ENCODE measurements around the gene SCYL3. TPM values are rescaled to one million over a fixed set of nuclear protein-coding genes. Genes with fewer than 3 reads are reported as not detected.

The SCYL3 gene
- total RNA-seq, 1 experiment from 2014 or later = 7.8 TPM

- Histone ChIP-seq H3K4me2 (no peak overlapping the region), H4K20me1 (ENCODE audit: insufficient read depth) (no peaks in the 10 kb centered on the region), H3K79me2 (ENCODE audit: low read depth) (no peaks in the 10 kb centered on the region), H3F3A (ENCODE audit: insufficient read depth, low read depth) (no peaks in the 10 kb centered on the region; the same call in 1 of the 2 replicates), H3K27me3 (ENCODE audit: insufficient read depth, low read depth) (no peaks in the 10 kb centered on the region), H3K4me3 (no peak overlapping the region), H2AFZ (no peak overlapping the region), H3K27ac (no peak overlapping the region), H3K9me3 (ENCODE audit: insufficient read depth, low read depth) (no peaks in the 10 kb centered on the region), H3K4me1 (replicated peaks; ENCODE audit: insufficient read depth) (no peaks in the 10 kb centered on the region), H3K36me3 (ENCODE audit: low read depth) (peaks cover 11% of the 10 kb centered on the region), H3K9me2 (ENCODE audit: insufficient read depth) (no peaks in the 10 kb centered on the region)
- intact Hi-C loops (cut with micrococcal nuclease; ENCODE audit: unreplicated experiment) = no loop called here
- BruUV-seq (replicated peaks) = no TSS peak
- DNase-seq = no peak
- no peak for TF ChIP-seq EZH2 (IDR thresholded peaks at IDR 0.05; ENCODE audit: low read depth)
- TF ChIP-seq CTCF (conservative IDR thresholded peaks at IDR 0.05) = no peak
- ChIA-PET POLR2A (ENCODE audit: unreplicated experiment) (no interaction called here), CTCF (no interaction called here)
These were observed 54.8 kb downstream of the SCYL3 start for GRCh38 chr1:169838942-169839341.

- ChIA-PET CTCF (interaction anchor here (0.6 kb wide), 1 partner anchor 14 kb away, joined by 5 read pairs; no protein-coding TSS in a partner anchor), POLR2A (ENCODE audit: unreplicated experiment) (no interaction called here)
- no peaks in the 10 kb centered on the region for H3F3A ChIP-seq (ENCODE audit: insufficient read depth, low read depth)
- H4K20me1 ChIP-seq (ENCODE audit: insufficient read depth) = no peaks in the 10 kb centered on the region
- H3K9me2 ChIP-seq (ENCODE audit: insufficient read depth) = no peaks in the 10 kb centered on the region
- peaks cover 2% of the 10 kb centered on the region; the same call in 1 of the 2 replicates for H3K36me3 ChIP-seq (ENCODE audit: low read depth)
- no TSS peak for BruUV-seq (replicated peaks)
- no peak overlapping the region for H3K4me3 ChIP-seq
- DNase-seq = no peak
- TF ChIP-seq CTCF (conservative IDR thresholded peaks at IDR 0.05) (no peak), EZH2 (IDR thresholded peaks at IDR 0.05; ENCODE audit: low read depth) (no peak)
- intact Hi-C loops (cut with micrococcal nuclease; ENCODE audit: unreplicated experiment) = no loop called here
- no peaks in the 10 kb centered on the region for H3K27me3 ChIP-seq (ENCODE audit: insufficient read depth, low read depth)
- H3K27ac ChIP-seq = no peak overlapping the region
- no peaks in the 10 kb centered on the region for H3K79me2 ChIP-seq (ENCODE audit: low read depth)
- no peaks in the 10 kb centered on the region for H3K9me3 ChIP-seq (ENCODE audit: insufficient read depth, low read depth)
- H3K4me2 ChIP-seq = no peak overlapping the region
- no peak overlapping the region for H2AFZ ChIP-seq
- H3K4me1 ChIP-seq (replicated peaks; ENCODE audit: insufficient read depth) = no peaks in the 10 kb centered on the region
These were observed 57.5 kb downstream of the SCYL3 start for GRCh38 chr1:169836198-169836597.

- no peaks in the 10 kb centered on the region for H3K9me3 ChIP-seq (ENCODE audit: insufficient read depth, low read depth)
- H3K4me3 ChIP-seq = no peak overlapping the region
- intact Hi-C loops (cut with micrococcal nuclease; ENCODE audit: unreplicated experiment) = no loop called here
- ChIA-PET POLR2A (ENCODE audit: unreplicated experiment) (no interaction called here), CTCF (interaction anchor here (0.6 kb wide), 1 partner anchor 14 kb away, joined by 5 read pairs; no protein-coding TSS in a partner anchor)
- H2AFZ ChIP-seq = no peak overlapping the region
- DNase-seq = no peak
- 0 out of 2 replicates have a peak, but pooled peaks cover 4% of the 10 kb centered on the region for H3K36me3 ChIP-seq (ENCODE audit: low read depth)
- no peaks in the 10 kb centered on the region for H3K9me2 ChIP-seq (ENCODE audit: insufficient read depth)
- H3K4me1 ChIP-seq (replicated peaks; ENCODE audit: insufficient read depth) = no peaks in the 10 kb centered on the region
- no peaks in the 10 kb centered on the region for H3K79me2 ChIP-seq (ENCODE audit: low read depth)
- no peaks in the 10 kb centered on the region for H3F3A ChIP-seq (ENCODE audit: insufficient read depth, low read depth)
- H3K27ac ChIP-seq = no peak overlapping the region
- no TSS peak for BruUV-seq (replicated peaks)
- no peak overlapping the region for H3K4me2 ChIP-seq
- no peaks in the 10 kb centered on the region for H3K27me3 ChIP-seq (ENCODE audit: insufficient read depth, low read depth)
- no peaks in the 10 kb centered on the region for H4K20me1 ChIP-seq (ENCODE audit: insufficient read depth)
- TF ChIP-seq EZH2 (IDR thresholded peaks at IDR 0.05; ENCODE audit: low read depth) (no peak), CTCF (conservative IDR thresholded peaks at IDR 0.05) (no peak)
These were observed 58.0 kb downstream of the SCYL3 start for GRCh38 chr1:169835647-169836046.

Measured in PC-9 (cell line).